OCI-LY7 (cell line): ENCODE measurements around the gene BICC1. TPM values are rescaled to one million over a fixed set of nuclear protein-coding genes. Genes with fewer than 3 reads are reported as not detected.

Experiments
- BruUV-seq: library from RNA; stranded (reverse); fragments of 400-500 nt; replicated peaks from 2 replicates; lab custom pipeline; 2021; lab: Mats Ljungman, UMichigan
- CTCF ChIA-PET: fragments of 300-600 bp; sonication (Branson Sonifier 250); formaldehyde crosslinking; loops from one replicate; lab custom pipeline; 2022; ENCODE audit warnings: antibody characterized with exemption; ENCODE audit not compliant: unreplicated experiment; lab: Charles Lee
- POLR2A ChIA-PET: fragments of 300-600 bp; sonication (Branson Sonifier 250); formaldehyde crosslinking; loops from one replicate; lab custom pipeline; 2022; ENCODE audit warnings: antibody characterized with exemption; lab: Charles Lee
- DNase-seq: peaks from one replicate; pipeline ENCODE4 v3.0.0-alpha.2; 2015; ENCODE audit warnings: low spot score
- H2AFZ ChIP-seq: fragments of 200-600 bp; sonication (generic), shearing (Covaris generic); 2 replicates; pipeline ENCODE4 v1.6.1; 2014; ENCODE audit warnings: mild to moderate bottlenecking, antibody characterized with exemption, low read length, moderate library complexity
- H3K27ac ChIP-seq: fragments of 200-600 bp; sonication (generic); 2 replicates; pipeline ENCODE4 v1.5.1; 2014; ENCODE audit warnings: mixed run types, low read depth, mild to moderate bottlenecking, moderate library complexity, low read length, inconsistent platforms; ENCODE audit not compliant: poor library complexity, severe bottlenecking
- H3K36me3 ChIP-seq: fragments of 200-600 bp; sonication (generic); 2 replicates; pipeline ENCODE4 v1.6.1; 2014; ENCODE audit warnings: mild to moderate bottlenecking, antibody characterized with exemption, low read length, moderate library complexity, mixed read lengths; ENCODE audit not compliant: insufficient read depth
- H3K4me1 ChIP-seq: fragments of 200-600 bp; sonication (generic); 2 replicates; pipeline ENCODE4 v1.5.1; 2014; ENCODE audit warnings: mild to moderate bottlenecking, low read length; ENCODE audit not compliant: insufficient read depth, poor library complexity, severe bottlenecking
- H3K4me2 ChIP-seq: fragments of 200-600 bp; sonication (generic); 2 replicates; pipeline ENCODE4 v1.6.1; 2014; ENCODE audit warnings: mild to moderate bottlenecking, low read length
- H3K4me3 ChIP-seq: fragments of 200-600 bp; sonication (generic); 2 replicates; pipeline ENCODE4 v1.5.1; 2014; ENCODE audit warnings: mild to moderate bottlenecking, low read depth, low read length; ENCODE audit not compliant: poor library complexity, severe bottlenecking
- H3K79me2 ChIP-seq: fragments of 200-600 bp; sonication (generic); 2 replicates; pipeline ENCODE4 v1.6.1; 2016; ENCODE audit warnings: low read depth, mild to moderate bottlenecking, low read length, moderate library complexity, mixed read lengths; ENCODE audit not compliant: insufficient read depth
- H3K9me2 ChIP-seq: fragments of 200-600 bp; sonication (generic); 2 replicates; pipeline ENCODE4 v1.6.1; 2016; ENCODE audit warnings: mild to moderate bottlenecking, low read length, mixed read lengths; ENCODE audit not compliant: insufficient read depth
- H3K9me3 ChIP-seq: fragments of 200-600 bp; sonication (generic); 2 replicates; pipeline ENCODE4 v1.6.1; 2014; ENCODE audit warnings: mild to moderate bottlenecking, mixed run types, low read length, mixed read lengths
- H4K20me1 ChIP-seq: fragments of 200-600 bp; sonication (generic); 2 replicates; pipeline ENCODE4 v1.6.1; 2014; ENCODE audit warnings: mild to moderate bottlenecking, antibody characterized with exemption, low read length, moderate library complexity, mixed read lengths; ENCODE audit not compliant: insufficient read depth
- CTCF ChIP-seq: fragments of 200-600 bp; sonication (generic); conservative IDR thresholded peaks from 2 replicates; pipeline ENCODE4 v1.5.1; 2014; ENCODE audit warnings: mild to moderate bottlenecking, antibody characterized with exemption, low read length, moderate library complexity, mixed read lengths
- EZH2phosphoT487 ChIP-seq: fragments of 200-600 bp; sonication (generic); IDR thresholded peaks from 2 replicates; pipeline ENCODE4 v1.6.1; 2018; ENCODE audit warnings: low read depth, borderline replicate concordance, mild to moderate bottlenecking, mixed run types, antibody characterized with exemption, low read length, moderate library complexity, mixed read lengths
- intact Hi-C: fragments of 100-400 bp; cut with micrococcal nuclease; formaldehyde crosslinking; loops from one replicate; pipeline ENCODE4 v1.10.0; 2022; ENCODE audit not compliant: unreplicated experiment
- total RNA-seq, 2 experiments: library from RNA; depleted of rRNA in 1 of 2; stranded (reverse); fragments of >200 nt in 1 of 2; shearing (Covaris generic) in 1 of 2; gene quantifications; 2 replicates each; pipeline ENCODE4 v1.2.3, GENCODE V29; 2014 to 2022

Gene BICC1
- total RNA-seq, 2 experiments from 2014 or later = not detected

GRCh38 chr10:58791137-58791536 is 278.5 kb downstream of the BICC1 start:
- POLR2A ChIA-PET = no interaction called here
- no peak for DNase-seq
- Histone ChIP-seq H3K27ac (no peak overlapping the region), H3K79me2 (no peaks in the 10 kb centered on the region), H4K20me1 (no peaks in the 10 kb centered on the region), H3K4me2 (no peak overlapping the region), H3K4me3 (no peak overlapping the region), H3K36me3 (no peaks in the 10 kb centered on the region), H2AFZ (no peak overlapping the region), H3K4me1 (no peaks in the 10 kb centered on the region), H3K9me2 (no peaks in the 10 kb centered on the region), H3K9me3 (no peaks in the 10 kb centered on the region)
- intact Hi-C loops = no loop called here
- no peak for TF ChIP-seq CTCF
- no peak for TF ChIP-seq EZH2phosphoT487
- BruUV-seq = no TSS peak
- CTCF ChIA-PET = no interaction called here

DNA sequence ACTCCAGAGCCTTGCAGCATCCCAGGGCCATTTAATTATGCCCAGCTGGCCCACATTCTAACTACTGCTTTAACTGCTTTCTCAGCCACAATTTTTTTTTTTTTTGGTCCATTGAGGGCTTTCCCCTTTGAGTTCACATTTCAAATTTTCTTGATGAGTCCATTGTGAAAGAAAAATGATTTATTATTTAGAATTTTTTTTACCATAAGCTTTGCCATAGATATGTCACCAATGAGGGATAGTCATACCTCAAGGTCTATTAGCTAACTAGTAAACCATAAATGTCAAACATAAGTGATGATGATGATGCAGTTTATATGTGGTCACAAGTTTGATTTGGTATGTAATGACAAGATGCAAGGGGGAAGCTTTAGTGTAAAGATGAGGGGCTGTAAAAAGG is 282.9 kb downstream of the BICC1 start:
- Histone ChIP-seq H3K4me1 (no peaks in the 10 kb centered on the region), H3K4me3 (no peak overlapping the region), H3K9me3 (no peaks in the 10 kb centered on the region), H3K9me2 (no peaks in the 10 kb centered on the region), H3K36me3 (no peaks in the 10 kb centered on the region), H3K4me2 (no peak overlapping the region), H3K79me2 (no peaks in the 10 kb centered on the region), H3K27ac (no peak overlapping the region), H4K20me1 (no peaks in the 10 kb centered on the region), H2AFZ (no peak overlapping the region)
- ChIA-PET POLR2A (no interaction called here), CTCF (no interaction called here)
- intact Hi-C loops = no loop called here
- BruUV-seq = no TSS peak
- no peak for DNase-seq
- TF ChIP-seq CTCF (no peak), EZH2phosphoT487 (no peak)

GRCh38 chr10:58796242-58796641 is 283.6 kb downstream of the BICC1 start:
- H3K4me1 ChIP-seq = no peaks in the 10 kb centered on the region
- no peak for TF ChIP-seq CTCF
- TF ChIP-seq EZH2phosphoT487 = no peak
- H3K27ac ChIP-seq = no peak overlapping the region
- no peaks in the 10 kb centered on the region for H3K9me3 ChIP-seq
- H2AFZ ChIP-seq = no peak overlapping the region
- H3K9me2 ChIP-seq = no peaks in the 10 kb centered on the region
- H3K79me2 ChIP-seq = no peaks in the 10 kb centered on the region
- ChIA-PET CTCF (no interaction called here), POLR2A (interaction anchor here (0.9 kb wide), 1 partner anchor 14 kb away, joined by 3 read pairs; no protein-coding TSS in a partner anchor)
- no peak overlapping the region for H3K4me2 ChIP-seq
- H3K36me3 ChIP-seq = no peaks in the 10 kb centered on the region
- no peak for DNase-seq
- no peaks in the 10 kb centered on the region for H4K20me1 ChIP-seq
- intact Hi-C loops = no loop called here
- BruUV-seq = no TSS peak
- H3K4me3 ChIP-seq = no peak overlapping the region
